Measurements from ENCODE around the gene ABCA7. TPM values are rescaled to one million over a fixed set of nuclear protein-coding genes. Genes with fewer than 3 reads are reported as not detected.

Gene ABCA7
- total and polyA plus RNA-seq, 2 experiments from 2014 or later = 17.8 to 26.8 TPM

DNA sequence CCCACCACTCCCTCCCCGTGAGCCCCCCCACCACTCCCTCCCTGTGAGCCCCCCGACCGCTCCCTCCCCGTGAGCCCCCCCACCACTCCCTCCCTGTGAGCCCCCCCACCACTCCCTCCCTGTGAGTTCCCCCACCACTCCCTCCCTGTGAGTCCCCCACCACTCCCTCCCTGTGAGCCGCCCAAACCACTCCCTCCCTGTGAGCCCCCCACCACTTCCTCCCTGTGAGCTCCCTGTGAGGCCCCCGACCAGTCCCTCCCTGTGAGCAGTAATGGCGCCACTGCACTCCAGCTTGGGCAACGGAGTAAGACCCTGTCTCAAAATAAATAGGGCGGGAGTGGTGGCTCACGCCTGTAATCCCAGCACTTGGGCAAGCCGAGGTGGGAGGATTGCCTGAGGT lies 9.9 kb downstream of the ABCA7 start:
- H3K4me2 ChIP-seq = no peak overlapping the region
- H2AFZ ChIP-seq = no peak overlapping the region
- no peak for DNase-seq (ENCODE audit: low spot score)
- H3K36me3 ChIP-seq (replicated peaks; ENCODE audit: insufficient read depth, low read depth) = no peaks in the 10 kb centered on the region
- WGBS (ENCODE audit: low lambda C conversion rate, missing lambda C conversion rate) = 81% methylated on average over 6 of the region's 11 CpGs
- no peak overlapping the region for H3K27ac ChIP-seq
- H3K4me1 ChIP-seq (ENCODE audit: insufficient read depth) = no peaks in the 10 kb centered on the region
- H3K9me3 ChIP-seq (ENCODE audit: low read depth) = no peaks in the 10 kb centered on the region
- H3K9me2 ChIP-seq (replicated peaks; ENCODE audit: insufficient read depth) = no peaks in the 10 kb centered on the region
- no peaks in the 10 kb centered on the region for H3K27me3 ChIP-seq
- H4K20me1 ChIP-seq (ENCODE audit: insufficient read depth, poor library complexity, severe bottlenecking) = no peaks in the 10 kb centered on the region
- H3K79me2 ChIP-seq = no peaks in the 10 kb centered on the region
- no peak for TF ChIP-seq EZH2 (IDR thresholded peaks at IDR 0.05; ENCODE audit: borderline replicate concordance)
- TF ChIP-seq EZH2phosphoT487 (IDR thresholded peaks at IDR 0.05; ENCODE audit: low read depth, severe bottlenecking, unreplicated experiment) = no peak
- TF ChIP-seq, protein P1, sequence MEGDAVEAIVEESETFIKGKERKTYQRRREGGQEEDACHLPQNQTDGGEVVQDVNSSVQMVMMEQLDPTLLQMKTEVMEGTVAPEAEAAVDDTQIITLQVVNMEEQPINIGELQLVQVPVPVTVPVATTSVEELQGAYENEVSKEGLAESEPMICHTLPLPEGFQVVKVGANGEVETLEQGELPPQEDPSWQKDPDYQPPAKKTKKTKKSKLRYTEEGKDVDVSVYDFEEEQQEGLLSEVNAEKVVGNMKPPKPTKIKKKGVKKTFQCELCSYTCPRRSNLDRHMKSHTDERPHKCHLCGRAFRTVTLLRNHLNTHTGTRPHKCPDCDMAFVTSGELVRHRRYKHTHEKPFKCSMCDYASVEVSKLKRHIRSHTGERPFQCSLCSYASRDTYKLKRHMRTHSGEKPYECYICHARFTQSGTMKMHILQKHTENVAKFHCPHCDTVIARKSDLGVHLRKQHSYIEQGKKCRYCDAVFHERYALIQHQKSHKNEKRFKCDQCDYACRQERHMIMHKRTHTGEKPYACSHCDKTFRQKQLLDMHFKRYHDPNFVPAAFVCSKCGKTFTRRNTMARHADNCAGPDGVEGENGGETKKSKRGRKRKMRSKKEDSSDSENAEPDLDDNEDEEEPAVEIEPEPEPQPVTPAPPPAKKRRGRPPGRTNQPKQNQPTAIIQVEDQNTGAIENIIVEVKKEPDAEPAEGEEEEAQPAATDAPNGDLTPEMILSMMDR (IDR thresholded peaks at IDR 0.05; ENCODE audit: poor library complexity) = no peak
- H3K4me3 ChIP-seq = no peak overlapping the region

DNA sequence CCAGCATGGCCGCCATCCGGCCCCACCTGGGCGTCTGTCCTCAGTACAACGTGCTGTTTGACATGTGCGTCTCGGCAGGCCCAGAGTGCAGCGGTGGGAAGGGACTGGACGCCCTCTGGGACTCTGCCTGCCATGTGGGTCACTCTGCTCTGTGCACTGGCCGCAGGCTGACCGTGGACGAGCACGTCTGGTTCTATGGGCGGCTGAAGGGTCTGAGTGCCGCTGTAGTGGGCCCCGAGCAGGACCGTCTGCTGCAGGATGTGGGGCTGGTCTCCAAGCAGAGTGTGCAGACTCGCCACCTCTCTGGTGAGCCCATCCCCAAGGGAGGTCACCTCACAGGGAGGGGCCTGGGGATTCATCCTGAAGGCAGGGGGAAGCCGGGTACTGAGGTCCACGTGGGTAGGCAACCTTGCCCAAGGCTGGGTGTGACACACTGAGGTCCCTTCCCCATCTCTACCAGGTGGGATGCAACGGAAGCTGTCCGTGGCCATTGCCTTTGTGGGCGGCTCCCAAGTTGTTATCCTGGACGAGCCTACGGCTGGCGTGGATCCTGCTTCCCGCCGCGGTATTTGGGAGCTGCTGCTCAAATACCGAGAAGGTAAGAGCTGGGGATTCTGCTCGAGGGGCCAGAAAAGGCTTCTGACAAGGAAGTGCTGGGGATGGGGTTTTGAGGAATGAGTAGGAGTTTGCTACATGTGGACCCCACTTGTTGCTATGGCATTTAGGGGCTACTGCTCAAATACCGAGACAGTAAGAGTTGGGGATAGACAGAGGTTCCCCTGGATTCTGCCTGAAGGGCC lies 11.3 kb downstream of the ABCA7 start:
- H3K4me3 ChIP-seq = no peak overlapping the region
- no peak overlapping the region for H2AFZ ChIP-seq
- H3K79me2 ChIP-seq = no peaks in the 10 kb centered on the region
- no peaks in the 10 kb centered on the region for H3K27me3 ChIP-seq
- WGBS (ENCODE audit: low lambda C conversion rate, missing lambda C conversion rate) = 93% methylated on average over 30 of the region's 31 CpGs
- no peaks in the 10 kb centered on the region for H3K36me3 ChIP-seq (replicated peaks; ENCODE audit: insufficient read depth, low read depth)
- H3K4me2 ChIP-seq = no peak overlapping the region
- TF ChIP-seq EZH2phosphoT487 (IDR thresholded peaks at IDR 0.05; ENCODE audit: low read depth, severe bottlenecking, unreplicated experiment) = no peak
- TF ChIP-seq EZH2 (IDR thresholded peaks at IDR 0.05; ENCODE audit: borderline replicate concordance) = no peak
- TF ChIP-seq, protein P1 (IDR thresholded peaks at IDR 0.05; ENCODE audit: poor library complexity) = no peak
- H4K20me1 ChIP-seq (ENCODE audit: insufficient read depth, poor library complexity, severe bottlenecking) = no peaks in the 10 kb centered on the region
- H3K9me2 ChIP-seq (replicated peaks; ENCODE audit: insufficient read depth) = no peaks in the 10 kb centered on the region
- H3K4me1 ChIP-seq (ENCODE audit: insufficient read depth) = no peaks in the 10 kb centered on the region
- no peak for DNase-seq (ENCODE audit: low spot score)
- H3K9me3 ChIP-seq (ENCODE audit: low read depth) = no peaks in the 10 kb centered on the region
- no peak overlapping the region for H3K27ac ChIP-seq

DNA sequence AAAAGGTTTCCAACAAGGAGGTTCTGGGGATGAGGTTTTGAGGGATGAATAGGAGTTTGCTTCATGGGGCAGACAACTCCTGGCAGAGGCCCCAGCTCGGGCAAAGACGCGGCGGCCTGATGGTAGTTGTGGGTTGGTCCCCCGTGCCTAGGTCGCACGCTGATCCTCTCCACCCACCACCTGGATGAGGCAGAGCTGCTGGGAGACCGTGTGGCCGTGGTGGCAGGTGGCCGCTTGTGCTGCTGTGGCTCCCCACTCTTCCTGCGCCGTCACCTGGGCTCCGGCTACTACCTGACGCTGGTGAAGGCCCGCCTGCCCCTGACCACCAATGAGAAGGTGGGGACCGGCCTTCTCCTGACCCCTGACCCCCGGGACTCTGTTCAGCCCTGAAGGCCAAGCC lies 11.9 kb downstream of the ABCA7 start:
- TF ChIP-seq, protein P1 (IDR thresholded peaks at IDR 0.05; ENCODE audit: poor library complexity) = no peak
- TF ChIP-seq EZH2 (IDR thresholded peaks at IDR 0.05; ENCODE audit: borderline replicate concordance) (no peak), EZH2phosphoT487 (IDR thresholded peaks at IDR 0.05; ENCODE audit: low read depth, severe bottlenecking, unreplicated experiment) (no peak)
- Histone ChIP-seq H2AFZ (no peak overlapping the region), H3K27ac (no peak overlapping the region), H3K79me2 (no peaks in the 10 kb centered on the region), H3K9me3 (ENCODE audit: low read depth) (no peaks in the 10 kb centered on the region), H3K36me3 (replicated peaks; ENCODE audit: insufficient read depth, low read depth) (no peaks in the 10 kb centered on the region), H3K4me1 (ENCODE audit: insufficient read depth) (no peaks in the 10 kb centered on the region), H4K20me1 (ENCODE audit: insufficient read depth, poor library complexity, severe bottlenecking) (no peaks in the 10 kb centered on the region), H3K4me2 (no peak overlapping the region), H3K4me3 (no peak overlapping the region), H3K9me2 (replicated peaks; ENCODE audit: insufficient read depth) (no peaks in the 10 kb centered on the region), H3K27me3 (no peaks in the 10 kb centered on the region)
- no peak for DNase-seq (ENCODE audit: low spot score)
- 95% methylated on average over 17 of the region's 17 CpGs for WGBS (ENCODE audit: low lambda C conversion rate, missing lambda C conversion rate)

All from hepatocyte (in vitro differentiated cells).